ENCODE measurements around the gene SMAD2.
A peak's percentile ranks its signal among the peaks of the same experiment; 100 is the strongest.

Gene SMAD2

GRCh38 chr18:47895565-47896250 lies 34.8 kb downstream of the SMAD2 start:
- DNase-seq (ENCODE audit: low read depth), result no peak

DNA sequence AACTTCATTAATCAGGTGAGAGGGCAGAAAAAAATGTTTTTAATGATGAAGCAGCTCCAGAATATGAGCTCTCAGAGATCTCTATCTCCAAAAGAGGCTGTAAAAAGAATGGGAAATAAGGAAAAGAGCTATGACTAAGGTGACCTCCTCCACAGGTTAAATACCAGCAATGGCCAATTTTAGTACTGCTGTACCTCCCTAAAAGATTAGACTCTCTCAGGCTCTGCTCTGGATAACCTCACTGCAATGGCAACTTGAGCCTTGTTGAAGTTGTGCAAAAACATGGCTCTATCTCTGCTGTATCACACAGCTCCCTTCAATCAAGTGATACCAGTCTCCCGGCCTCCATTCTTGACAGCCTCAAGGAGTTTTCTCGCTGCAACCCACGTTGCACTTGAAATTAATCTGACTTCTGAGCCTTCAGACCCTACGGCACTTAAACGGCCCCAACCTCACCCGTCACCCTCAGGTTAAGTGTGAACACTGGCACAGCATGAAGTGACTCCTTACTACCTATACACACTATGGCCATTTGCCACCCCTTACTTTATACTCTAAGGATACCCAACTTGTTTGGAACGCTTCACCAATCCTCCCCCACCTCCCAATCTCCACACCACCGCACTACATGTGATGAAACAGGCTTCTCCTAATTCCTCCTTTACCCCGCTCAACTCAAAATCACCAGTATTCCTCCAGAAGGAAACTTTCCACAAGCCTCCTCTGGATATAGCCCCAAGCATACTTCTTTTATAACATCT lies 36.3 kb downstream of the SMAD2 start:
- no peak for DNase-seq (ENCODE audit: low read depth)

DNA sequence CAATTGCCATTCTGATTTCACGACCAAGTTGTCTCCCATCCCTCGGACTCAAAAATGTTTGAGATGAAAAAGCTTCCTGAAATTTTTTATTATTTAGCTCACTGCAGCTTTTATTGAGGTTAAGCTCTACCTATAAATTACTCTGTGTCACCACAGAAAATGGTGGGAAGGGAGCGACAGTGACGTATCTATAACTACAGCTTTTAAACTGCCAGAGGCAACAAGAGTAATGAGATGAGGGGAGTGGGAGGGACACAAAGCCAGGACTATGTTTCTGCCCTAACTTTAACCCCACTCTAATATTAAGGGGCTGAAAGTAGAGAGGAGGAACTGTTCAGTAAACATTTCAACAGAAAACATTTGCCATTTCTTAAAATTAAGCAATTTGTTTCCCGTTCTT lies 37.4 kb downstream of the SMAD2 start:
- DNase-seq (ENCODE audit: low read depth), result no peak

GRCh38 chr18:47888156-47888555 lies 42.3 kb downstream of the SMAD2 start:
- DNase-seq (ENCODE audit: low read depth), result no peak

DNA sequence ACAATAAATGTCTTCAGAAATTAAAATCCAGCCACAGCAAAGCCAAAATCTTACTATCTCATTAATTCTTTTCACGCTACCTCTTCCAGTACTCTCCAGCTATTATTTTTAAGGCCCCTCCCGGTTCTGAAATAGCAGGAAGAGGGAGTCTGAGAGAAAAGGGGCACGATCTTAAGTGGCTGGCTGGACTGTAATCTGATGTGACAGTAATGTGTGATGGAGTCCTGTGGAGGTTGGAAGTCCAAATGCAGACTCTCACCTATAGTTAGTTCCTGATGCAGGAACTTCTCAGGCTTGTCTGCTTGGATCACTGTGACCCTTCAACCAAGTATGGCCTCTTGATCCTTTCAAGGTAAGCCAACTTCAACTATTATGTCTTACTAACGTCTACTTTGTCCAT lies 43.2 kb downstream of the SMAD2 start:
- no peak for DNase-seq (ENCODE audit: low read depth)

DNA sequence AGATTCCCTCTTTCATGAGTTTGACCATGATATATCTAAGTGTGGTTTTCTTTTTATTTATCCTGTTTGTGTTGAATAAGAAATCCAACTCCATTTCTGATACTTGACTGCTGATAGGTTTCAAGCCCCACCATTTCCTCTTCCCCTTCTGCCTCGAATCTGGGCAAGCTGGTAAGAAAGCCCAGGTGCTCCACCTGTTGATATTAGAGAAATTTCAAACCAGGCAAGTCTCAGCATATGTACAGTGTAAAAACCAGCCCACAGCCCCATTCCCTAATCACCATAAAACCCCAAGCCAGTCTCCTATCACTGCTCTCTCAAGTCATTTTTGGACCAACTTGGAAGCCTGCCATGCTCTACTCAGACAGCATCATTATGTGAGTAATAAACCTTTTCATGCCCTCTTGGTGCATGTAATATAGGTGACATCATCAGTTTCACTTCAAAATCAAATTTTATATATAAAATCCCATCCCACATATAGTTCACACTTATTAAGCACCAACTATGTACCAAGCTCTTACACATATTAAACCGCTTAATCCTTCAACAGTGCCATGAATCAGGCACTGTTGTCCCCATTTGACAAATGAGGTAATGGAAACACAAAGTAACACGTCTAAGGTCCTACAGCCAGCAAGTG lies 46.6 kb downstream of the SMAD2 start:
- DNase-seq (ENCODE audit: low read depth), result peak; percentile 53

DNA sequence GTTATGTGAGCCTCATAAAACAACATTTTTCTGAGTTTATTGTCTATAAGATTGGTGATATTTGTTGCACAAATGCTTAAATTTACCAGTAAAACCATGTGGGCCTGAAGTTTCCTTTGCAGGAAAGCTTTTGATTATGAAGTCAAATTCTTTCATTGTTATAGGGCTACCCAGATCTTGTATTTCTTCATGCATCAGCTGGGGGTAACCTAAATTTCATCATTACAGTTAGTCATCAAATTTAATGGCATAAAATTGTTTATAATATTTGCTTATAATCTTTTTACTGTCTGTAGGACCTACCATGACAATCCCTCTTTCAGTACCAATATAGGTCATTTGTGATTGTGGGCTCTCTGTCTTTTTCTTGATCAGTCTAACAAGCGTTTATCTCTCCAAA lies 47.8 kb downstream of the SMAD2 start:
- no peak for DNase-seq (ENCODE audit: low read depth)

DNA sequence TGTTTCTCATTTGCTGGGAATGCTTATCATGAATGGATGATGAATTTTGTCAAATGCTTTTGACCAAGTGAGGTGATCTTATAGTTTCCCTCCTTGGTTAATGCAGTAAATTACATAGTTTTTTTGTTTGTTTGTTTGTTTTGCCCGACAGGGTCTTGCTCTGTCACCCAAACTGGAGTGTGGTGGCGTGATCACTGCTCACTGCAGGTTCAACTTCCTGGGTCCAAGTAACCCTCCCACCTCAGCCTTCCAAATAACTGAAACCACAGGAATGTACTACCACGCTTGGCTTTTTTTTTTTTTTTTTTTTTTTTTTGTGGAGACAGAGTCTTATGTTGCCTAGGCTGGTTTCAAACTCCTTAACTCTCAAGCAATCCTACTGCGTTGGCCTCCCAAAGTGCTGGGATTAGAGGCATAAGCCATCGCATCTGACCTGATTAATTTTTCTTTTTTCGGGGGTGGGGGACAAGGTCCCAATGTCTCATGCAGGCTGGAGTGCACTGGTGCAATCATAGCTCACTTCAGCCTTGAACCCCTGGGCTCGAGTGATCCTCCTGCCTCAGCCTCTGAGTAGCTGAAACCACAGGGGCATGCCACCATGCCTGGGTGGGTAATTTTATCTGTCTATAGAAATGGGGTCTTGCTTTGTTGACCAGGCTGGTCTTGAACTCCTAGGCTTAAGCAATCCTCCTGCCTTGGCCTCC lies 48.6 kb downstream of the SMAD2 start:
- peak; percentile 67 for DNase-seq (ENCODE audit: low read depth)

GRCh38 chr18:47881042-47881441 lies 49.4 kb downstream of the SMAD2 start:
- no peak for DNase-seq (ENCODE audit: low read depth)

- DNase-seq (ENCODE audit: low read depth), result no peak
Observed at GRCh38 chr18:47877892-47878291, 52.6 kb downstream of the SMAD2 start.

DNA sequence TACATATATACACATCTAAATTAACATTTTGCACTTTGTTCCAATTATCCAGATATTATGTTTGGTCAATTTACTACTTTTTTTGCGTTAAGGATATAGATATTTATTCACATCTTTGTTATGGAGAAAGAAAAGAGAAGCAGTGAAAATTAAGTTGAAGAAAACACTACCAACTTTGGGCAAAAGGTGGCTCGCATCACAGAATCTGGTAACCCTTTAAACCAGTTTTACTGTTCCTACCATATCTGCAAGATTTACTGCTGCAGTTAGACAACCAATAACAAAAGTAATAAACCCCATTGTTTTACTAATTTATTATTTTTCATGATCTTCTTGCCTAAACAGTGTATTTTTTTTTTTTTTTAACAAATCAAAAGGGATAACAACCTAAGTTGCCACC lies 53.6 kb downstream of the SMAD2 start:
- DNase-seq (ENCODE audit: low read depth), result no peak

- DNase-seq (ENCODE audit: low read depth), result no peak
Observed at GRCh38 chr18:47873625-47874024, 56.8 kb downstream of the SMAD2 start.

- no peak for DNase-seq (ENCODE audit: low read depth)
Observed at GRCh38 chr18:47872426-47872825, 58.0 kb downstream of the SMAD2 start.

DNA sequence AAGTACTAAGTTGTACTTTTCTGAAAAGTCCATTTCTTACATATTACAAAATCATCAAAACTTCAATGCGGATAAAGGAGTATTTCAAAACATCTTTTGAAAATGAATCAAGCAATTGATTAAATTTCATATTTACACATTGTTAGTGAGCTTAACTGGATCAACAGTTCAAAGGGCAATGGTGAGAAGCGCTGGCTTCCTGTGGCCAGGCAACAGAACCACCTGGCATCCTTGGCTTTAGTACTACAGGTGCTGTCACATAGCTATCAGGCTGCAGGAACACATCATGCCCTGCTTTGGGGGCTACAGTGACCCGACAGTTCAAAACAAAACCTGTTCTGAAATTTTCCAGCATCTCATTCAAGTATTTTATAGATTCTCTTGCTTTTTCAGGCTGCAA lies 59.2 kb downstream of the SMAD2 start:
- DNase-seq (ENCODE audit: low read depth), result no peak

DNA sequence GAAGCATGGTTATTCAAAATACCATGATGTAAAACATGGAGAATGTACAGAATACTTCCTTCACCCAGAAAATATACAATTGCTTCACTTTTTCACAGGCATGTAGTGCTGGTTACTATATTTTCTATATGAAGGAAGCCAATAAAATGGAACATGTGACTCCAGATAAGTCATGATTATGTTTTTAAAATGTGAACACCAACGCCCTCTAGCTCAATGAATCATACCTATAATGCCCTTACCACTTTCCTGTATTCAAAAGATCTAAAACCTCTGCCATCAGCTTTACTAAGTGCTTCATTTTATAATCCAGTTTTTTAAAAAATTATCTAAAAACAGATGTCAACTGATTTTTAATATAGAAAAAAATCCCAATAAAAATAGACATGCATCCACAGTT lies 59.9 kb downstream of the SMAD2 start:
- no peak for DNase-seq (ENCODE audit: low read depth)

- no peak for DNase-seq (ENCODE audit: low read depth)
Observed at GRCh38 chr18:47868744-47869143, 61.7 kb downstream of the SMAD2 start.

- DNase-seq (ENCODE audit: low read depth), result no peak
Observed at GRCh38 chr18:47865183-47865582, 65.3 kb downstream of the SMAD2 start.

GRCh38 chr18:47863041-47863440 lies 67.4 kb downstream of the SMAD2 start:
- no peak for DNase-seq (ENCODE audit: low read depth)

GRCh38 chr18:47858607-47859006 lies 71.9 kb downstream of the SMAD2 start:
- DNase-seq (ENCODE audit: low read depth), result no peak

DNA sequence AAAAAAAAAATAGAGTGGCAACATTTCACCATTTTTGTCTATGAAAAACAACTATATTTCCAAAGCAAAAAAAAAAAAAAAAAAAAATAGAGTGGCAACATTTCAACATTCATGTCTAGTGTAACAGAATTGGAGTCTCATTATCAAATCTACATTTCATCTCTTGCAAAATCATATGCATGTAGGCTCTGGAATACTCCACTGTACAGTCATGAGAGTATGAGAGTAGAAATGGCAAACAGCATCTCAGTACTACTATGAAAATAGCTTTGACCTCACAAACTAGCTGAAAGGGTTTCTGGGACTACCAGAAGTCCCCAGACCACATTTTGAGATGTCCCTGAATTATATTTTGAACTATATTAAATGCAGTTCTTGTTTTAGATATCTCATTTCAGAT lies 82.8 kb downstream of the SMAD2 start:
- no peak for DNase-seq (ENCODE audit: low read depth)

DNA sequence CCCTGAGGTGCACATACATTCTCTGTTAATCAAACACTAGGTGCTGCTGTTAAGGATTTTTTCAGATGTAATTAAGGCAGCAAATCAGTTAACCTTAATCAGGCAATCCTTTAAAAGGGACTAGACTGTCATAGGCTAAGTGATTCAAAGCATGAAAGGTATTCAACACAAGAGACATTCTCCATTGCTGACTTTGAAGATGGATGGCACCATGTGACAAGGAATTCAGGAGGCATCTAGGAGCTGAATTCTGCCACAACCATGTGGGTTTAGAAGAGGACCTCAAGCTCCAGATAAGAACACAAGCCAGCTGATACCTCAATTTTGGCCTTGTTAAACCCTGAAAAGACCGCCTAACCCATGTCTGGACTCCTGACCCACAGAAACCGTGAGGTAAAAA lies 84.0 kb downstream of the SMAD2 start:
- no peak for DNase-seq (ENCODE audit: low read depth)

DNA sequence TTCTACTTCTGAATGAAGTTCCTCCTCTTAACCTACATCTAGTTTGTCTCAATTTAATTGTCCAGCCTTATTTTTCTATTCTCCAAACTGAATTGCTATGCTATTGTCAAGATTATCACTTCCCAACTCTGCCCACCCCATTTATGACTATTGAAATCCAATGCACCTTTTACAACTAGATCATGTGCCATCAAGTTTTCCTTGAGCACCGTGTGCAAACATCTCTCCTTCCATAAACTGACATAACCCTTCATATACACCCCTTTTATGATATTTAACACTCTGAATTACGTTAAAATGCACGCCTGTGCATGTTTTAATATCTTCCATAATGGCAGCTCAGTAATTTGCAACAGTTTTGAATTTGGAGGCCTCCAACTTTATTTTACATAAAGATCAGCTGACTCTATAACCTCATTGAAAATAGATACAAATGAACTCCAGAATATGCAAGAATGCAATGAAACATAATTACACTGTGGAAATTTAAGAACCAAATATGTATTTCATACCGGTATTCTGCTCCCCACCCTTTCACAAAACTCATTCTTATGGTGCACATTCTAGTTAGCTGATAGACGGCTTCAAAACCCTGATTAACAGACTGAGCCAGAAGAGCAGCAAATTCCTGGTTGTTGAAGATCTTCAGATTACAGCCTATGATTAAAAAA lies 85.5 kb downstream of the SMAD2 start:
- no peak for DNase-seq (ENCODE audit: low read depth)

Measured in HS-27A (cell line).